Heart right ventricle (tissue), 16 donors: ENCODE measurements around the gene AP4M1. TPM values are rescaled to one million over a fixed set of nuclear protein-coding genes. Genes with fewer than 3 reads are reported as not detected.

Experiments used
- ATAC-seq, 8 donors: fragments of 200-7000 bp; cut with Tn5 transposase; one replicate each; pipeline ENCODE4 v1.9.1; 2020; ENCODE audit warnings: mild to moderate bottlenecking in 8 of 8, moderate library complexity in 8 of 8, moderate number of reproducible peaks in 1 of 8
- DNase-seq, 2 donors: peaks; one replicate each; pipeline ENCODE4 v3.0.0-alpha.2; 2020
- H3K27ac ChIP-seq, 10 donors: fragments of 200-600 bp; sonication (generic) in 2 of 10; one replicate each; pipeline versions ENCODE4 v1.5.0 to v1.8.0; 2020 to 2022; ENCODE audit warnings: mild to moderate bottlenecking in 3 of 10
- H3K27me3 ChIP-seq, 7 donors: fragments of 200-600 bp; one replicate each; pipeline ENCODE4 v1.8.0; 2021 to 2022; ENCODE audit warnings: mild to moderate bottlenecking in 2 of 7
- H3K36me3 ChIP-seq, 9 donors: fragments of 200-600 bp; sonication (generic) in 1 of 9; one replicate each; pipeline versions ENCODE4 v1.5.0 to v1.8.0; 2020 to 2022; ENCODE audit warnings: mild to moderate bottlenecking in 2 of 9
- H3K4me1 ChIP-seq, 9 donors: fragments of 200-600 bp; sonication (generic) in 1 of 9; one replicate each; pipeline versions ENCODE4 v1.5.0 to v1.8.0; 2020 to 2022; ENCODE audit warnings: mild to moderate bottlenecking in 4 of 9
- H3K4me3 ChIP-seq, 10 donors: fragments of 200-600 bp; sonication (generic) in 2 of 10; one replicate each; pipeline versions ENCODE4 v1.5.0 to v1.8.0; 2020 to 2022; ENCODE audit warnings: mild to moderate bottlenecking in 7 of 10, moderate library complexity in 2 of 10
- H3K9me3 ChIP-seq, 11 donors: fragments of 200-600 bp in 10 of 11; sonication (generic) in 2 of 11; one replicate each; pipeline versions ENCODE4 v1.5.0 to v1.8.0; 2013 to 2022; ENCODE audit warnings: mild to moderate bottlenecking in 2 of 11, control low read depth in 1 of 11, moderate library complexity in 1 of 11
- WGBS, 2 donors: extraction: QIAGEN DNeasy Blood & Tissue Kit; methylation state at CpG; one replicate each; pipeline ENCODE4 v1.1.7; 2013; ENCODE audit warnings: inconsistent platforms in 1 of 2; 5-methylcytosine and 5-hydroxymethylcytosine counted together
- intact Hi-C, 10 donors: fragments of 100-400 bp; cut with DNase I; formaldehyde crosslinking; loops; one replicate each; pipeline versions ENCODE4 v1.11.1 to v1.14.2; 2022
- polyA plus RNA-seq, 2 donors: library from polyadenylated mRNA; stranded (reverse); fragments of 200-250 nt; gene quantifications; one replicate each; pipeline ENCODE4 v1.2.3, GENCODE V29; 2013
- total RNA-seq, 10 donors: library from RNA; stranded (reverse); fragmentation: NEBNext Ultra II Directional in 3 of 10; extraction: Animal tissue kit (Norgen Biotek cat#: 25700) in 3 of 10; gene quantifications; one replicate each; pipeline versions ENCODE4 v1.2.1 to v1.2.4, GENCODE V29; 2021 to 2023
- TF ChIP-seq, protein P1 (sequence below), 9 donors: fragments of 200-600 bp; sonication (generic) in 2 of 9; IDR thresholded peaks; one replicate each; pipeline versions ENCODE4 v1.5.0 to v1.8.0; 2021 to 2022; ENCODE audit warnings: antibody characterized with exemption in 9 of 9, mild to moderate bottlenecking in 5 of 9, moderate library complexity in 1 of 9
- donor health status: Arrhythmogenic right ventricular cardiomyopathy.
- donor health status: ischemic (EF 13 %, LVEDD 7.1; RV severe dilation, severe dysfunction).
- donor health status: healthy with polysubstance abuse.
- donor health status: DM: no; HTN: yes; CAD: no.
- donor health status: DM: no; HTN: no; CAD: no.
- donor health status: ischemic (EF 25% LVEDD 6.9; RV normal size, moderate dysfunction).
- donor health status: ischemic (EF 25% LVEDD 5.7; RV mildly dilated, moderate dysfunction).
- donor health status: healthy.
- donor health status: DM: yes; HTN: yes; CAD: no.
- donor health status: Ischemic cardiomyopathy.
- donor health status: ischemic (EF 35%, LVEDD 5.7; RV mildly dilated, moderate dysfunction).
- donor health status: nonischemic (EF 11% LVEDD 7.7; RV severe dilation, severe dysfunction).
- donor health status: DM: yes; HTN: yes; CAD: no.
- donor health status: PGD.
- donor health status: ischemic (EF 29% LVEDD 5.4; RV normal size, mild dysfunction).
- donor health status: nonischemic (EF 23%, LVEDD 6.1; RV moderate dilation, normal function).

The AP4M1 gene
- total and polyA plus RNA-seq, 12 donors: 8.4 to 20.6 (median 11.1) TPM

DNA sequence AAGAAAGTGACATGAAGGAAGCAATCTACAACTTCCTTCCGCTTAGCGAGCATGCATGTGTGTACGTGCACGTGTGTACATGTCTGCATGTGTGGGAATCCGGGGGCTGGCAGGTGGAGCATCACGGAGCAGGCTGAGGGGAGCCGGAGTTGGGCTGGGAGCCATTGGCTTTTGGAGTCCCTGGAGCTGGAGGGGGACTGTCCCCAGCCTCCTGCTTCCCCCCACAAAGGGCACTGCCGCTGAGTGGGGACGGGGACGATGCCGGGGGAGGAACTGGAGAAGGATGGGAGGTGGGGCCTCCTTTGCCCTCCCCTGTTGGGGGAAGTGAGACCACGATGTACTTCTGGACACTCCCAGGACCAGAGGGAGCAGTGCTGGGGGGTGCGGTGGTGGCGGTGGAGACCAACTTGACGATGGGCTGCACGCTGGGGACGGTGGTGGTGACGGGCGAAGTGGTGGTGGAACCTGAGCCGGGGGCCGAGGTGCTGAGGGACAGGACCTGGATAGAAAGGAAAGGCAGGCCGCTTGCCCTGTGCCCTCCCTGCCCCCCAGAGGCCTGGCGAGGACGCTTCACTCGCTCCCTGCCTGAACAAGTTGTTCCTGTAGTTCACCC is 5.8 kb downstream of the AP4M1 start:
- Histone ChIP-seq H3K9me3 (no peaks in the 10 kb centered on the region), H3K4me1 (peaks cover 0 to 6% (median 4%) of the 10 kb centered on the region in 9 donors), H3K4me3 (no peak overlapping the region), H3K27me3 (no peaks in the 10 kb centered on the region), H3K27ac (no peak overlapping the region), H3K36me3 (peaks cover 0 to 96% (median 36%) of the 10 kb centered on the region in 9 donors)
- intact Hi-C loops: no loop called here
- TF ChIP-seq, protein P1, sequence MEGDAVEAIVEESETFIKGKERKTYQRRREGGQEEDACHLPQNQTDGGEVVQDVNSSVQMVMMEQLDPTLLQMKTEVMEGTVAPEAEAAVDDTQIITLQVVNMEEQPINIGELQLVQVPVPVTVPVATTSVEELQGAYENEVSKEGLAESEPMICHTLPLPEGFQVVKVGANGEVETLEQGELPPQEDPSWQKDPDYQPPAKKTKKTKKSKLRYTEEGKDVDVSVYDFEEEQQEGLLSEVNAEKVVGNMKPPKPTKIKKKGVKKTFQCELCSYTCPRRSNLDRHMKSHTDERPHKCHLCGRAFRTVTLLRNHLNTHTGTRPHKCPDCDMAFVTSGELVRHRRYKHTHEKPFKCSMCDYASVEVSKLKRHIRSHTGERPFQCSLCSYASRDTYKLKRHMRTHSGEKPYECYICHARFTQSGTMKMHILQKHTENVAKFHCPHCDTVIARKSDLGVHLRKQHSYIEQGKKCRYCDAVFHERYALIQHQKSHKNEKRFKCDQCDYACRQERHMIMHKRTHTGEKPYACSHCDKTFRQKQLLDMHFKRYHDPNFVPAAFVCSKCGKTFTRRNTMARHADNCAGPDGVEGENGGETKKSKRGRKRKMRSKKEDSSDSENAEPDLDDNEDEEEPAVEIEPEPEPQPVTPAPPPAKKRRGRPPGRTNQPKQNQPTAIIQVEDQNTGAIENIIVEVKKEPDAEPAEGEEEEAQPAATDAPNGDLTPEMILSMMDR (IDR thresholded peaks at IDR 0.05): no peak
- ATAC-seq (no peak), DNase-seq (no peak)
- WGBS, 2 donors: 82 to 85% methylated on average over 25 of the region's 25 CpGs

DNA sequence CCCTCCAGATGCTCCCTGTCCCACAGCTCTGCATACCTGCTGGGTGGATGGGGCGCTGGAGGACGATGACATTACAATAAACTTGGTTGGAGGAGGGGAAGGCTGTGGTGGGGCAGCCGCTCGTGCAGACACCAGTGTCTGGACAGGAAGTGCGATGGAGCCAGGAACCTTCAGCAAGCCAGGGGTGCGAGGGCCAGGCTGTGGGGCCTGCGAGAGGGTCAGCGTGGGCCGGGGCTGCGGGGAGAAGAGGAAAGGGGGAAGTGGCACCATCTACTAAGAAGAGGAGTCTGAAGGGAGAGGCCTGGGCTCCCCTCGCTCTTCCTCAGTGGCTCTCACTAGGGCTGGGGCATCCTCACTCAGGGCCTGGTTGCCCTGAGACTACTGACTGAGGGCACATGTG is 6.4 kb downstream of the AP4M1 start:
- intact Hi-C loops: no loop called here
- no peaks in the 10 kb centered on the region for H3K4me1 ChIP-seq
- TF ChIP-seq, protein P1 (IDR thresholded peaks at IDR 0.05): no peak
- H3K27ac ChIP-seq: no peak overlapping the region
- peaks cover 0 to 100% (median 41%) of the 10 kb centered on the region in 9 donors for H3K36me3 ChIP-seq
- no peaks in the 10 kb centered on the region for H3K27me3 ChIP-seq
- ATAC-seq: no peak
- H3K9me3 ChIP-seq: no peaks in the 10 kb centered on the region
- 71 to 77% methylated on average over 11 of the region's 11 CpGs for WGBS, 2 donors
- no peak overlapping the region for H3K4me3 ChIP-seq
- no peak for DNase-seq

DNA sequence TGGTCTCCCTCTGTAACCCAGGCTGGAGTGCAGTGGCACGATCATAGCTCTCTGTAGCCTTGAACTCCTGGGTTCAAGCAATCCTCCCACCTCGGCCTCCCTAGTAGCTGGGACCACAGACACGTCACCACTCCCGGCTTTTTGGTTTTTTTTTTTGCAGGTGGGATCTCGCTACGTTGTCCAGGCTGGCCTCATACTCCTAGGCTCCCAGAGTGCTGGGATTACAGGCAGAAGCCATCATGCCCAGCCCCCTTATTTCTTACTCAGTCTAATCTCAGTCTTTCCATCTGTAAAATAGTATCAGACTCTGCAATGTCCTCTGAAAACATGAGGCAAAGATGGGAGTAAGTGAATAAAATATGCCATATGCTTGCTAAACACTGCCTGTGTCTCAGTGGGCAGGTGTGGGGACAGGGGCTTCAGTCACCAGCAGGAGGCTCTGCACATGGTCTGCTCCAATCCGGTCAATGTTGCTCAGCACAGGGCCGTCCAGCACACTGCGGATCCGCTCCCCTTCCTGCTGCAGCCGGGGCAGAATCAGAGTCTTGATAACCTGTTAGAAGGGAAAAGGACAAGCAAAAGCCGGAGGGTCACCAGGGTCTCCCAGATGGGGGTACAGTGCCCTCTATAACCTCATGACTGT is 8.2 kb downstream of the AP4M1 start:
- DNase-seq (no peak), ATAC-seq (no peak)
- H3K4me3 ChIP-seq: no peak overlapping the region
- H3K36me3 ChIP-seq: peaks cover 0 to 99% (median 35%) of the 10 kb centered on the region in 9 donors
- intact Hi-C loops: no loop called here
- no peak overlapping the region for H3K27ac ChIP-seq
- TF ChIP-seq, protein P1 (IDR thresholded peaks at IDR 0.05): no peak
- H3K4me1 ChIP-seq: no peaks in the 10 kb centered on the region
- WGBS, 2 donors: 85 to 87% methylated on average over 12 of the region's 12 CpGs
- H3K27me3 ChIP-seq: no peaks in the 10 kb centered on the region
- H3K9me3 ChIP-seq: no peaks in the 10 kb centered on the region

DNA sequence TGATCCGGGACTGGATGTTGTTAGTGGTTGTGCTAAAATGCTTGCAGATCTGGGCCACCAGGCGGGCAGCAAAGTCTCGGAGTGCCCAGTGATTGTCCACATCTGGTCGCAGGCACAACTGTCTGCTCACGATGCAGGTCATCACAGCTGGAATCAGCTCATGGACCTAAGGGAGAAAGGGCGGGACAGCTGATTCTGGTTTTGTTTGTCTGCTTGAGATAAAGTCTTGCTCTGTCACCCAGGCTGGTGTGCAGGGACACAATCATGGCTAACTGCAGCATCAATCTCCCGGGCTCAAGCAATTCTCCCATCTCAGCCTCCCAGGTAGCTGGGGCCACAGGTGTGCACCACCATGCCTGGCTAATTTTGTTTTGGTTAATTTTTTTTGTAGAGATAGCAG is 9.7 kb downstream of the AP4M1 start:
- Histone ChIP-seq H3K9me3 (no peaks in the 10 kb centered on the region), H3K4me3 (no peak overlapping the region), H3K27me3 (no peaks in the 10 kb centered on the region), H3K27ac (no peak overlapping the region), H3K36me3 (peaks cover 0 to 91% (median 23%) of the 10 kb centered on the region in 9 donors), H3K4me1 (no peaks in the 10 kb centered on the region)
- ATAC-seq (no peak), DNase-seq (no peak)
- WGBS, 2 donors: 93 to 96% methylated on average over 7 of the region's 7 CpGs
- TF ChIP-seq, protein P1 (IDR thresholded peaks at IDR 0.05): no peak
- intact Hi-C loops: no loop called here
